Measurements from ENCODE around the gene DPYSL4. TPM values are rescaled to one million over a fixed set of nuclear protein-coding genes. Genes with fewer than 3 reads are reported as not detected.

The DPYSL4 gene
- total and polyA plus RNA-seq, 2 experiments from 2014 or later: 10.6 to 23.9 TPM

- no peaks in the 10 kb centered on the region for H3K4me1 ChIP-seq (ENCODE audit: insufficient read depth)
- H3K9me2 ChIP-seq (ENCODE audit: insufficient read depth): no peaks in the 10 kb centered on the region
- H4K20me1 ChIP-seq (replicated peaks; ENCODE audit: insufficient read depth): no peaks in the 10 kb centered on the region
- no peak for DNase-seq (ENCODE audit: low spot score)
- H3K4me2 ChIP-seq: no peak overlapping the region
- H3F3A ChIP-seq (replicated peaks; ENCODE audit: low read depth): no peaks in the 10 kb centered on the region
- Mint-ChIP-seq H3K4me1 (peaks cover 11% of the 10 kb centered on the region), H3K9me3 (no peaks in the 10 kb centered on the region), H3K4me3 (no peak overlapping the region; the same call in 2 of the 3 replicates), H3K36me3 (ENCODE audit: low read depth) (no peaks in the 10 kb centered on the region), H3K27ac (peak overlapping the region; percentile 82; the same call in 1 of the 2 replicates), H3K27me3 (ENCODE audit: insufficient read depth, low read depth, poor library complexity) (peaks cover 6% of the 10 kb centered on the region)
- H3K27me3 ChIP-seq (ENCODE audit: insufficient read depth): no peaks in the 10 kb centered on the region
- H2AFZ ChIP-seq: no peak overlapping the region
- no peak overlapping the region for H3K4me3 ChIP-seq
- no peaks in the 10 kb centered on the region for H3K36me3 ChIP-seq (ENCODE audit: insufficient read depth)
- H3K79me2 ChIP-seq (replicated peaks; ENCODE audit: insufficient read depth): no peaks in the 10 kb centered on the region
- TF ChIP-seq REST (IDR thresholded peaks at IDR 0.05; ENCODE audit: unreplicated experiment) (no peak), CTCF (conservative IDR thresholded peaks at IDR 0.05; ENCODE audit: low read depth in 2 of 2) (no peak), ZNF462 (CRISPR knock-in tag; IDR thresholded peaks at IDR 0.05) (no peak)
- peak; percentile 10; the same call in 1 of the 3 replicates for ATAC-seq
- no peak overlapping the region for H3K27ac ChIP-seq (ENCODE audit: low read depth)
Observed at GRCh38 chr10:132238371-132239125, 51.8 kb downstream of the DPYSL4 start.

All from GM23338 (cell line).